GM12878 (cell line): ENCODE results near the gene HHIPL1. TPM values are rescaled to one million over a fixed set of nuclear protein-coding genes. Genes with fewer than 3 reads are reported as not detected.

Source experiments
- ATAC-seq: fragments of 200-7000 bp; cut with Tn5 transposase; 3 replicates; pipeline ENCODE4 v1.9.1; 2020; ENCODE audit warnings: mild to moderate bottlenecking, moderate library complexity
- BruUV-seq: library from RNA; stranded (reverse); fragments of 400-500 nt; replicated peaks from 2 replicates; lab custom pipeline; 2021; lab: Mats Ljungman, UMichigan
- CTCF ChIA-PET: fragments of 300-600 bp; sonication (Branson Sonifier 250); formaldehyde crosslinking; extraction: SDS; loops from one replicate; lab custom pipeline; 2021; ENCODE audit warnings: inconsistent platforms; lab: Yijun Ruan, JAX
- POLR2A ChIA-PET: fragments of 350-600 bp; formaldehyde crosslinking; extraction: SDS; loops from one replicate; lab custom pipeline; 2021; ENCODE audit warnings: inconsistent platforms; lab: Charles Lee
- RAD21 ChIA-PET: fragments of 300-600 bp; sonication (Branson Sonifier 250); formaldehyde crosslinking; loops from one replicate; lab custom pipeline; 2023; ENCODE audit warnings: antibody characterized with exemption; ENCODE audit not compliant: unreplicated experiment; lab: Charles Lee
- SMC1A ChIA-PET: fragments of 300-600 bp; sonication (Branson Sonifier 250); formaldehyde crosslinking; loops from one replicate; lab custom pipeline; 2023; ENCODE audit not compliant: unreplicated experiment, uncharacterized antibody; lab: Charles Lee
- DNase-seq: peaks from one replicate; pipeline ENCODE4 v3.0.0-alpha.2; 2011; ENCODE audit warnings: low read depth, low spot score
- FAIRE-seq: peaks from 3 replicates; lab custom pipeline; 2011; peaks lifted over from hg19 to GRCh38; lab: Jason Lieb, UNC
- H2AFZ ChIP-seq: 2 replicates; pipeline ENCODE4 v1.6.0; 2011; ENCODE audit warnings: low read depth, low read length, control low read depth; ENCODE audit not compliant: control insufficient read depth
- H3K27ac ChIP-seq: 2 replicates; pipeline ENCODE4 v1.5.1; 2011; ENCODE audit warnings: control low read depth; ENCODE audit not compliant: control insufficient read depth, insufficient read depth
- H3K27me3 ChIP-seq, 2 experiments: replicated peaks in 1 of 2; 2 replicates each; pipeline versions ENCODE4 v1.6.0 to v1.6.1; 2011; ENCODE audit warnings: low read length in 1 of 2; ENCODE audit not compliant: control insufficient read depth in 2 of 2, insufficient read depth in 2 of 2
- H3K36me3 ChIP-seq, 2 experiments: 2 replicates each; pipeline ENCODE4 v1.5.1; 2011; ENCODE audit warnings: low read length in 1 of 2; ENCODE audit not compliant: control insufficient read depth in 2 of 2, insufficient read depth in 2 of 2
- H3K4me1 ChIP-seq: 2 replicates; pipeline ENCODE4 v1.6.1; 2011; ENCODE audit warnings: mild to moderate bottlenecking, low read length, moderate library complexity, mixed read lengths; ENCODE audit not compliant: control insufficient read depth, insufficient read depth
- H3K4me2 ChIP-seq: 2 replicates; pipeline ENCODE4 v1.6.0; 2011; ENCODE audit warnings: control low read depth; ENCODE audit not compliant: control insufficient read depth, insufficient read depth
- H3K4me3 ChIP-seq: fragments of 200-600 bp; sonication (generic); 2 replicates; pipeline ENCODE4 v1.5.1; 2016
- H3K79me2 ChIP-seq: 2 replicates; pipeline ENCODE4 v1.6.0; 2011; ENCODE audit warnings: low read length; ENCODE audit not compliant: control insufficient read depth, insufficient read depth
- H3K9ac ChIP-seq: 2 replicates; pipeline ENCODE4 v1.8.0; 2011; ENCODE audit warnings: low read length, control low read depth, mixed read lengths; ENCODE audit not compliant: control insufficient read depth, insufficient read depth
- H3K9me3 ChIP-seq: replicated peaks from 3 replicates; pipeline ENCODE4 v1.5.1; 2011; ENCODE audit warnings: mild to moderate bottlenecking, low read length; ENCODE audit not compliant: control insufficient read depth, insufficient read depth
- H4K20me1 ChIP-seq: 2 replicates; pipeline ENCODE4 v1.6.0; 2011; ENCODE audit not compliant: control insufficient read depth, insufficient read depth
- CBX3 ChIP-seq: fragments of 200-600 bp; sonication (generic); IDR thresholded peaks from 2 replicates; pipeline ENCODE4 v1.6.1; 2016; ENCODE audit warnings: low read depth, borderline replicate concordance
- GABPA ChIP-seq: IDR thresholded peaks from 2 replicates; pipeline ENCODE4 v1.6.1; 2014; ENCODE audit warnings: antibody characterized with exemption, low read depth, mild to moderate bottlenecking, inconsistent platforms
- GATAD2B ChIP-seq: fragments of 450-650 bp; conservative IDR thresholded peaks from 2 replicates; pipeline ENCODE4 v1.6.1; 2017; ENCODE audit warnings: low read depth, mild to moderate bottlenecking, moderate library complexity
- MEF2A ChIP-seq: IDR thresholded peaks from 2 replicates; pipeline ENCODE4 v1.6.1; 2011; ENCODE audit warnings: low read depth, mild to moderate bottlenecking, low read length, moderate library complexity; ENCODE audit not compliant: insufficient read depth
- MEF2B ChIP-seq: fragments of 450-650 bp; IDR thresholded peaks from 2 replicates; pipeline ENCODE4 v1.6.1; 2018; ENCODE audit warnings: mild to moderate bottlenecking, moderate library complexity; ENCODE audit not compliant: partially characterized antibody, poor library complexity, severe bottlenecking
- MTA2 ChIP-seq: fragments of 450-650 bp; IDR thresholded peaks from 2 replicates; pipeline ENCODE4 v1.6.1; 2016; ENCODE audit warnings: low read depth, mild to moderate bottlenecking, moderate library complexity
- PAX5 ChIP-seq: IDR thresholded peaks from 2 replicates; pipeline ENCODE4 v1.6.1; 2011; ENCODE audit warnings: low read depth, low read length, borderline replicate concordance
- POU2F2 ChIP-seq: IDR thresholded peaks from 3 replicates; pipeline ENCODE4 v1.6.1; 2011; ENCODE audit warnings: low read depth, mild to moderate bottlenecking, low read length, borderline replicate concordance
- RUNX3 ChIP-seq: IDR thresholded peaks from 2 replicates; pipeline ENCODE4 v1.6.1; 2012; ENCODE audit warnings: low read length, inconsistent platforms
- SRF ChIP-seq, 2 experiments: IDR thresholded peaks; 2 replicates each; pipeline ENCODE4 v1.6.1; 2011; ENCODE audit warnings: low read depth in 2 of 2, low read length in 2 of 2, mild to moderate bottlenecking in 1 of 2, moderate library complexity in 1 of 2
- TCF12 ChIP-seq: IDR thresholded peaks from 2 replicates; pipeline ENCODE4 v1.6.1; 2011; ENCODE audit warnings: low read depth, mild to moderate bottlenecking, low read length
- WGBS: methylation state at CpG from one replicate; pipeline ENCODE4 v1.1.6; 2016; ENCODE audit warnings: low lambda C conversion rate; ENCODE audit not compliant: insufficient replicate concordance, insufficient coverage; ENCODE audit errors: missing lambda C conversion rate; 5-methylcytosine and 5-hydroxymethylcytosine counted together
- in situ Hi-C: fragments of 300-500 bp; cut with MboI; formaldehyde crosslinking; loops from 9 replicates; pipeline ENCODE4 v1.14.3; 2018; ENCODE audit warnings: mixed read lengths
- intact Hi-C: fragments of 100-400 bp; cut with micrococcal nuclease; formaldehyde crosslinking; loops from one replicate; pipeline ENCODE4 v1.14.2; 2022; ENCODE audit not compliant: unreplicated experiment
- polyA plus RNA-seq, 11 experiments: library from polyadenylated mRNA; depleted of rRNA in 4 of 11; unstranded in 6 of 11; stranded (reverse) in 5 of 11; fragments of >200 nt; fragmentation: Nextera tagmentation in 4 of 11; fragmentation: Illumina TruSeq in 1 of 11; extraction: Ambion mirVana in 4 of 11; extraction: Trizol in 1 of 11; gene quantifications; 1 replicate in 1 of 11; 2 replicates in 10 of 11; pipeline versions ENCODE4 v1.2.1 to v1.2.3, GENCODE V29; 2011 to 2016; ENCODE audit warnings: inconsistent platforms in 2 of 11, missing spikeins in 2 of 11, low read depth in 1 of 11
- total RNA-seq, 4 experiments: library from RNA; depleted of rRNA in 3 of 4; stranded (reverse); fragments of >200 nt in 3 of 4; fragmentation: Illumina TruSeq in 1 of 4; extraction: Trizol in 1 of 4; gene quantifications; 2 replicates each; pipeline versions ENCODE4 v1.2.1 to v1.2.3, GENCODE V29; 2013 to 2021
- TF ChIP-seq, protein P1 (sequence below): fragments of 150-350 bp; IDR thresholded peaks from 2 replicates; pipeline ENCODE4 v1.6.1; 2014; ENCODE audit warnings: mild to moderate bottlenecking, low read depth, low read length
- TF ChIP-seq, protein P2 (sequence below): IDR thresholded peaks from 2 replicates; pipeline ENCODE4 v1.6.1; 2011; ENCODE audit warnings: low read depth, mild to moderate bottlenecking, low read length, moderate library complexity, borderline replicate concordance; ENCODE audit errors: extremely low read depth

HHIPL1 gene
- total and polyA plus RNA-seq, 10 of the 15 experiments (the other 5 are each of a cell fraction or from before 2014, with no cell fraction given): 0.09 TPM; not detected in 9

DNA sequence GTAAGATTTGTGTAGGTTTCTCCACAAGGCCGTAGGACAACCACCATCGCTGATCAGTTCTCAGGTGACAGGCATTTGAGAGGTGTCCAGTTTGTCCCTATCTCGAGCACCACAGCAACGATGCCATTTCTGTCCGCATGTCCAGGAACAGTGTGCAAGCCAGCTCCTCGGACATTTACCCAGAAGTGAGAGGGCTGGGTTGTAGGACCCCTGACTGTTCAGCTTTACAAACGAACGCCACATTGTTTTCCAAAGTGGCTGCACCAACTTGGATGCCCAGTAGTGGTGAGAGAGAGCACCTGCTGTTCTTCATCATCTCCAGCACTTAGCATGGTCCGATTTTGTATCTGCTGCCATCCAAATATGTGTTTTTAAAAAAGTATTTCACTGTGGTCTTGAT is 77.8 kb downstream of the HHIPL1 start:
- ATAC-seq (no peak), FAIRE-seq (no peak), DNase-seq (no peak)
- Histone ChIP-seq H2AFZ (no peak overlapping the region), H3K36me3 (no peaks in the 10 kb centered on the region), H3K27me3 (no peaks in the 10 kb centered on the region; a peak in 1 of 4 replicates), H3K9me3 (no peaks in the 10 kb centered on the region), H4K20me1 (no peaks in the 10 kb centered on the region), H3K4me1 (peaks cover 9% of the 10 kb centered on the region), H3K4me2 (no peak overlapping the region)
- POLR2A ChIA-PET: no interaction called here
- RAD21 ChIA-PET: no interaction called here
- in situ Hi-C loops: no loop called here
- WGBS: 45% methylated on average over 9 of the region's 9 CpGs
- SMC1A ChIA-PET: no interaction called here
- CTCF ChIA-PET: no interaction called here
- TF ChIP-seq MTA2 (no peak), RUNX3 (no peak), POU2F2 (no peak), SRF (IDR thresholded peaks at IDR 0.05; ENCODE audit: low read depth in 2 of 2, low read length in 2 of 2) (no peak), PAX5 (no peak), CBX3 (no peak), GABPA (no peak), TCF12 (no peak), MEF2B (no peak), GATAD2B (no peak), MEF2A (no peak)
- TF ChIP-seq, protein P1, sequence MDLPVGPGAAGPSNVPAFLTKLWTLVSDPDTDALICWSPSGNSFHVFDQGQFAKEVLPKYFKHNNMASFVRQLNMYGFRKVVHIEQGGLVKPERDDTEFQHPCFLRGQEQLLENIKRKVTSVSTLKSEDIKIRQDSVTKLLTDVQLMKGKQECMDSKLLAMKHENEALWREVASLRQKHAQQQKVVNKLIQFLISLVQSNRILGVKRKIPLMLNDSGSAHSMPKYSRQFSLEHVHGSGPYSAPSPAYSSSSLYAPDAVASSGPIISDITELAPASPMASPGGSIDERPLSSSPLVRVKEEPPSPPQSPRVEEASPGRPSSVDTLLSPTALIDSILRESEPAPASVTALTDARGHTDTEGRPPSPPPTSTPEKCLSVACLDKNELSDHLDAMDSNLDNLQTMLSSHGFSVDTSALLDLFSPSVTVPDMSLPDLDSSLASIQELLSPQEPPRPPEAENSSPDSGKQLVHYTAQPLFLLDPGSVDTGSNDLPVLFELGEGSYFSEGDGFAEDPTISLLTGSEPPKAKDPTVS: no peak
- TF ChIP-seq, protein P2, sequence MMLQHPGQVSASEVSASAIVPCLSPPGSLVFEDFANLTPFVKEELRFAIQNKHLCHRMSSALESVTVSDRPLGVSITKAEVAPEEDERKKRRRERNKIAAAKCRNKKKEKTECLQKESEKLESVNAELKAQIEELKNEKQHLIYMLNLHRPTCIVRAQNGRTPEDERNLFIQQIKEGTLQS: no peak
- TF ChIP-seq, all 136 proteins: peak for 0
- Histone ChIP-seq H3K79me2 (no peaks in the 10 kb centered on the region), H3K27ac (no peak overlapping the region), H3K4me3 (no peak overlapping the region), H3K9ac (no peak overlapping the region)
- no TSS peak for BruUV-seq
- intact Hi-C loops: no loop called here
